ENCODE results near the gene STRIP2.
"Not testable (repeated sequence)": the region's sequence is repeated elsewhere in the genome, so short reads cannot be mapped to it uniquely, and the experiment has no call there.

STRIP2 gene

GRCh38 chr7:129496653-129497052 is 62.4 kb downstream of the STRIP2 start:
- DNase-seq: no peak

- no peak for DNase-seq
These were observed 62.9 kb downstream of the STRIP2 start for GRCh38 chr7:129497156-129497555.

- no peak for DNase-seq
These were observed 63.8 kb downstream of the STRIP2 start for GRCh38 chr7:129498021-129498420.

DNA sequence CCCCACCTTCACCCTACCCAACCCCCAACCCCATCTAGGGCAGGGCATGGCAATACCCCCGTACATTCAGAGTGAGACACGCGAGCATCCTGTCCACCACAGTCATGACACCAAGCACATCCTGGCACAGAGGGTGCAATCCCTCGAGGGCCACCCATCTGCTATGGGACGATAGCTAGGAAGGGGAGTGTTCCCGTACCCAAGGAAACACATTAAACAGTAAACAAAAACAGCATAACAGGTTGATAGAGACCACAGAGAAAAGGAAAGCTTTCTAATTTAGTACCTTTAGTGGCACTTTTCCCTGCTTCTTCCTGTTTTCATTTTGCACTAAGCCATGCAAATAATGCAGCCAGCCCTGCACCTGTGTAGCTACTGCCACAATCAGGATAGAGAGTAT is 65.8 kb downstream of the STRIP2 start:
- DNase-seq: no peak

DNA sequence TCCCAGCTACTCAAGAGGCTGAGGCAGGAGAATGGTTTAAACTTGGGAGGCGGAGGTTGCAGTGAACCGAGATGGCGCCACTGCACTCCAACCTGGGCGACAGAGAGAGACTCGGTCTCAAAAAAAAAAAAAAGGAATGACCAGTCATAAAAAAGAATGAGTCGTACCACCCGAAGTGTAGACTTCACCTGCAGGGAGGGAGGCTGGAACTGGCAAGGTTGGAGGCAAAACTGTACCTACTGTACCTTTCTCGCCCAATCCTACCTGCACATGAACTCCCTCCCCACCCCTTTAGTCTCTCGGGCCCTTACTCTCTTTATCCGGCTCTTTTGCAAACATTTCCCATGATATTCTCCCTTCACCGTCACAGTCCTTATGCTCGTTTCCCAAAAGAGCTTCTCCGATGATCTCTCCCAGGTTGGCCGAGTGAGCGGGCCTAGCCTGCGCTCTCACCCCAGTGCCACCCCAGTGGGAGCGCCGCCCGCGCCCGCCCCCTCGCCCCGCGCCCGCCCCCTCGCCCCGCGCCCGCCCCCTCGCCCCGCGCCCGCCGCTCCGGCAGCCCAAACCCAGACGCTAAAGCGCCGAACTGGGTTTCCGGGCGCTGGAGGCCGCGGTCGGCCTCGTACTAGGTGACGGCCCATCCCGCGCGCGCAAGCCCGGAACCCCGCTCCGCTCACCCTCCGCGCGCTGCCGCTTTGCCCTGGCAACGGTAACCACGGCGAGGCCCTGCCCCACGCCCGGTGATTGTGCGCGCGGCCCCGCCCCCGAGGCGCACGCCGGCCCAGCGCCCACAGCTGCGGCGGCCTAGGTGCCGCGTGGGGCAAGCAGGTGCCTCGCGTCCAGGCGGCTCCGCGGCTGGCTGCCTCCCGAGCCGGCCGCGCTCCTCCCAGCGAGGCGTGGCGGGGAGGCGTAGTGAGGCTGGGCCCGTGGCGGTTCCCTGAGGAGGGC is 67.8 kb downstream of the STRIP2 start, which contains the start of gene SMKR1:
SMKR1 (plus strand) TSS at position 772 of the 948 bp plus-strand sequence. CDS start 294 bp downstream, outside the sequence.
- DNase-seq: peak; percentile 92

GRCh38 chr7:129502708-129503685 is 68.8 kb downstream of the STRIP2 start:
- no peak for DNase-seq

GRCh38 chr7:129503725-129504124 is 69.5 kb downstream of the STRIP2 start:
- DNase-seq: no peak

DNA sequence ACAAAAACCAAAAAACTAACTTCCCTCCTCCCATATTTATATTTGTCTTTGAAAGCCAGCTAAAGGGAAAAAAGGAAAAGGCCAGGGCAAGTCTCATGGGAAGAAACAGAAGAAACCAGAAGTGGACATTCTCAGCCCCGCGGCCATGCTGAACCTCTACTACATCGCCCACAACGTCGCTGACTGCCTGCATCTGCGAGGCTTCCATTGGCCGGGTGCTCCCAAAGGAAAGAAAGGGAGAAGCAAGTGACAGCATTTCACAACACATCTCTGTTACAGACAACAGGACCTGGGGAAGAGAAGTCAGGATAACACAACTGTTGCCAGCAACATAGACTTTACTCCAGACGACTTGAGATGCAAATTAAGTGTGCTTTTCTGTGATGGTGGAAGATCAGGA is 78.0 kb downstream of the STRIP2 start:
- DNase-seq: no peak

DNA sequence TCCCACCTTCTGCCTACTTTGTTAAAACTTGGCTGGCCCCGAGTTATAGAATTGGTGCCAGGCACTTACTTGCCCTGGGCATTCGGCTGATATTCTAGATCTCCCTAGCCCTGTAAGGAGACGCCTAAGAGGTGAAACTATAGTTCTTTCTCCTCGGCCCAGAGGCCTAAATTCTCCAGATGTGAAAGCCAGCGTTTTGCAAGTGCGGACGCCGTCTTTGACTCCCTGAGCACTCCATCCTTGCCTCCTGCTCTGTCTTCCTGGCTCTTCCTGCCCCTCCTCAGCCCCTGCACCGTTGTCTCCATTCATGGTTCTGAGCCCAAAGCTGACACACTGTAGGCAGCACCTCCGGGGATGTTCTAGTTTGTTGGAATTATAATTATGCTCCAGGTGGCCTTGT is 79.3 kb downstream of the STRIP2 start:
- DNase-seq: no peak

GRCh38 chr7:129514683-129515082 is 80.5 kb downstream of the STRIP2 start:
- DNase-seq: no peak

- DNase-seq: no peak
These were observed 81.1 kb downstream of the STRIP2 start for GRCh38 chr7:129515381-129515780.

- no peak for DNase-seq
These were observed 83.7 kb downstream of the STRIP2 start for GRCh38 chr7:129517931-129518330.

- no peak for DNase-seq
These were observed 85.2 kb downstream of the STRIP2 start for GRCh38 chr7:129519464-129519863.

GRCh38 chr7:129522088-129522970 is 88.1 kb downstream of the STRIP2 start:
- DNase-seq: no peak

DNA sequence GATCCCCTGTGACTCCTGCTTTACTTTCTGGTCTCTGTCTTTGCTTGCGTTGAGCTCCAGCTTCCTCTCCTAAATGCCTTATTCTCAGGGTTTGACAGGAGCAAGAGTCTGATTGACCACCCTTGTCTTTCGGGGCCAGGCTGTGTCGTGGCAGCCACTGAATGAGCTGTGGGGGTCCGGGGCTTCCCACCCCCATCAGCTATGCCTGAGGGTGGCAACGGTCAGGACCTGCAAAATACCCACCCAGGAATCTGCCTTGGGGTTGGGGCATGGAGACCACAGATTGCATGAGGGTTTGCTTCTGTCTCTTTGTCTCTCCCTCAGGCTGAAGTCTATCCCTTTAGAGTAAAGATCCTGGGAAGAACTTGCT is 88.7 kb downstream of the STRIP2 start:
- DNase-seq: no peak

DNA sequence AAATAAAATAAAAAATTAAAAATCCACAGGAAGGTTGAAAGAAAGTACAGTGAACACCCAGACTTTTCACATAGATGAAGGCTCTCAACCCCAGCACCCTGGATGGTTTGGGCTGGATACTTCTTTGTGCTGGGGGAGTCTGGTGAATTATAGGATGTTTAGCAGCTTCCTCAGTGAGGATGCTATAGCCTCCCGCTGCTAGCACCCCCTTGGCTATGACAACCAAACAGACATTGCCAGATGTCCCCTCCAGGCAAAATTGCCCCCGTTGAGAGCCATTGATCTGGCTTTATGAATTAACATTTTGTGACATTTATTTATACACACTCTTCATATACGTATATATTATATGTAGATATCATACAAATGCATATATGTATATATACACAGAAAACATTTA is 89.7 kb downstream of the STRIP2 start:
- DNase-seq: no peak

DNA sequence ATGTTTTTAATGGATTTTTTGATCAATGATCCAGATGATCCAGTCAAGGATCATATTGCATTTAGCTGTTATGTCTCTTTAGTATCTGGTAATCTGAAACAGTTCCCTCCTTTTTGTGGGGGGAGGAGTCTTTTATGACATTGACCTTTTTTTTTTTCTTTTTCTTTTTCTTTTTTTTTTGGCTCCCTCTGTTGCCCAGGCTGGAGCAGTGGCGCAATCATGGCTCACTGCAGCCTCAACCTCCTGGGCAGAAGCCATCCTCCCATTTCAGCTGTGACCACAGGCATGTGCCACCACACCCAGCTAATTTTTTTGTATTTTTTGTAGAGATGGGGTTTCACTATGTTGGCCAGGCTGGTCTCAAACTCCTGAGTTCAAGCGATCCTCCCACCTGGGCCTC is 90.2 kb downstream of the STRIP2 start:
- DNase-seq: not testable (repeated sequence)

DNA sequence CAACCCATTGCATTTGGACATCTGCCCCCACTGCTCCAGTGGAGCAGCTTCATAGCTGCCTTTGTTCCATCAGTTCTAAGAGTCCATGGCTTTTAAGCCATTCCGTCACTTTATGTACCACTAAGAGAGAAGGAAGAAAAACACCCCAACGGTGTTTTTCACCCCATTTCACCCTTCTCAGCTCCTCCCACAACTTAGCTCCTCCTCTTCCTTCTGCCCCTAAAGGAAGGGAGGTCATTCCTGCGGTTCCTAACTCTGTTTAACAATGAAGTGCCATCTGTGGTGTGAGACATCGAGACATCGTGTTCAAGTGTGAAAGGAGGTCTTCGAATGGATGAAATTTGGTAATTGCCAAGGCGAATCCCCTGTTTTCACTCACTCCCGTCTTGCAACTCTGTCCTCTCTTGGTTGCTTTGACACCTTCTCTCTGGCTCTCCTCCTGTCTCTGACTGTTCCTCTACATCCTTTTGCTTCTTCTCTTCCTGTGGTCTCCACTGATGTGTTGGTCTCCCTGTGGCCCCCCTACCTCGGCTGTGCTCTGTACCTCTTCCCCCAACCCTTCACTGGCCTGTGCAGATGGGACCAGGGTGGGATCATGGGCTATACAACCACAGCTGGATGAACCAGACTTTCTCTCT is 91.1 kb downstream of the STRIP2 start:
- no peak for DNase-seq

- DNase-seq: no peak
These were observed 95.4 kb downstream of the STRIP2 start for GRCh38 chr7:129529643-129530042.

DNA sequence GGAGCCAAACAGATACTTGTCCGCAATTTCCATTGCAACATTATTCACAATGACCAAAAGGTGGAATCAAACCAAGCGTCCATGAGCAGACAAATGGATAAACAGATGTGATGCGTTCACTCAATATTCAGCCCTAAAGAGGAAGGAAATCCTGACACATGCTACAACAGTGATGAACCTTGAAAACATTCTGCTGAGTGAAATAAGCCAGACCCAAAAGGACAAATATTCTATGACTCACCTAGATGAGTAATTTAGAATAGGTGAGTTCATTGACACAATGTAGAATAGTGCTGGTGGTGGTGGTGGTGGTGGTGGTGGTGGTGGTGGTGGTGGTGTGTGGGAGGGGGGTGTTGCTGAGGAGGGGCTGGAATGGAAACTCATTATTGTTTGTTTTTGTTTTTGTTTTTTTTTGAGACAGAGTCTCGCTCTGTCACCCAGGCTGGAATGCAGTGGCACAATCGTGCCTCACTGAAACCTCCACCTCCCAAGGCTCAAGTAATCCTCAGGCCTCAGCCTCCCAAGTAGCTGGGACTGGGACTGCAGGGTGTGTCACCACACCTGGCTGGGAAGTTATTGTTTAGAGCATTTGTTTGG is 96.7 kb downstream of the STRIP2 start:
- no peak for DNase-seq

DNA sequence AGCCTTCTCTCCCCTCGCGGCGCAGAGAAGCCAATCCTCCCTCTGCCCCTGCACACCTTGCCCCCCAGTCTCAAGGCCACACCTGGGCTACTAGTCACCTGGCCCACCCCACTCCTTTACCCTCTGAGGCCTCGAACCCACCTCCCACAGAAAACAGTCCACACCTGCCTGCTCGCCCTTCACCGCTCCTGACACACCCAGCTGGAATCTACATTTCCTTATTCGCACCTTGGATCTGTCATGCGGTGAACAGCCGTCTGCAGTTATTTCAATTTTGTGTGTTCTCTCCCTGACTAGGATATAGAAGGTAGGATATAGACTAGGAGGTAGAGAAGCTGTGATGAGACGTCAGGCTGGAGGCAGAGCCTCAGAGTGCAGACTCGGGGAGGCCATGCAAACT is 97.5 kb downstream of the STRIP2 start:
- no peak for DNase-seq

All from T-helper 9 cell (primary cell).